CD4-positive, alpha-beta T cell treated with Interleukin-12 subunit alpha and Interleukin-12 subunit beta, for 1 hour (primary cell): ENCODE measurements around the gene FARSB.

Experiments
- DNase-seq: peaks from one replicate; pipeline ENCODE4 v3.0.0-alpha.2; 2020

FARSB gene

GRCh38 chr2:222545823-222546795 is 109.8 kb downstream of the FARSB start:
- no peak for DNase-seq

- no peak for DNase-seq
Observed at GRCh38 chr2:222544661-222545060, 111.2 kb downstream of the FARSB start.

GRCh38 chr2:222538535-222538934 is 117.4 kb downstream of the FARSB start:
- DNase-seq, result no peak

- DNase-seq, result no peak
Observed at GRCh38 chr2:222535477-222535876, 120.4 kb downstream of the FARSB start.

GRCh38 chr2:222532315-222532714 is 123.6 kb downstream of the FARSB start:
- no peak for DNase-seq

GRCh38 chr2:222526480-222527277 is 129.2 kb downstream of the FARSB start:
- DNase-seq, result no peak

GRCh38 chr2:222525811-222526210 is 130.1 kb downstream of the FARSB start:
- no peak for DNase-seq

- DNase-seq, result no peak
Observed at GRCh38 chr2:222523783-222524544, 131.9 kb downstream of the FARSB start.

GRCh38 chr2:222522082-222522481 is 133.8 kb downstream of the FARSB start:
- DNase-seq, result no peak

GRCh38 chr2:222521099-222521498 is 134.8 kb downstream of the FARSB start:
- DNase-seq, result no peak
